GM12878 (cell line): ENCODE measurements around the gene TIPARP. TPM values are rescaled to one million over a fixed set of nuclear protein-coding genes. Genes with fewer than 3 reads are reported as not detected.

Experiments used
- ATAC-seq: fragments of 200-7000 bp; cut with Tn5 transposase; 3 replicates; pipeline ENCODE4 v1.9.1; 2020; ENCODE audit warnings: mild to moderate bottlenecking, moderate library complexity
- BruUV-seq: library from RNA; stranded (reverse); fragments of 400-500 nt; replicated peaks from 2 replicates; lab custom pipeline; 2021; lab: Mats Ljungman, UMichigan
- CTCF ChIA-PET: fragments of 300-600 bp; sonication (Branson Sonifier 250); formaldehyde crosslinking; extraction: SDS; loops from one replicate; lab custom pipeline; 2021; ENCODE audit warnings: inconsistent platforms; lab: Yijun Ruan, JAX
- POLR2A ChIA-PET: fragments of 350-600 bp; formaldehyde crosslinking; extraction: SDS; loops from one replicate; lab custom pipeline; 2021; ENCODE audit warnings: inconsistent platforms; lab: Charles Lee
- RAD21 ChIA-PET: fragments of 300-600 bp; sonication (Branson Sonifier 250); formaldehyde crosslinking; loops from one replicate; lab custom pipeline; 2023; ENCODE audit warnings: antibody characterized with exemption; ENCODE audit not compliant: unreplicated experiment; lab: Charles Lee
- SMC1A ChIA-PET: fragments of 300-600 bp; sonication (Branson Sonifier 250); formaldehyde crosslinking; loops from one replicate; lab custom pipeline; 2023; ENCODE audit not compliant: unreplicated experiment, uncharacterized antibody; lab: Charles Lee
- DNase-seq: peaks from one replicate; pipeline ENCODE4 v3.0.0-alpha.2; 2011; ENCODE audit warnings: low read depth, low spot score
- FAIRE-seq: peaks from 3 replicates; lab custom pipeline; 2011; peaks lifted over from hg19 to GRCh38; lab: Jason Lieb, UNC
- H2AFZ ChIP-seq: 2 replicates; pipeline ENCODE4 v1.6.0; 2011; ENCODE audit warnings: low read depth, low read length, control low read depth; ENCODE audit not compliant: control insufficient read depth
- H3K27ac ChIP-seq: 2 replicates; pipeline ENCODE4 v1.5.1; 2011; ENCODE audit warnings: control low read depth; ENCODE audit not compliant: control insufficient read depth, insufficient read depth
- H3K27me3 ChIP-seq, 2 experiments: replicated peaks in 1 of 2; 2 replicates each; pipeline versions ENCODE4 v1.6.0 to v1.6.1; 2011; ENCODE audit warnings: low read length in 1 of 2; ENCODE audit not compliant: control insufficient read depth in 2 of 2, insufficient read depth in 2 of 2
- H3K36me3 ChIP-seq, 2 experiments: 2 replicates each; pipeline ENCODE4 v1.5.1; 2011; ENCODE audit warnings: low read length in 1 of 2; ENCODE audit not compliant: control insufficient read depth in 2 of 2, insufficient read depth in 2 of 2
- H3K4me1 ChIP-seq: 2 replicates; pipeline ENCODE4 v1.6.1; 2011; ENCODE audit warnings: mild to moderate bottlenecking, low read length, moderate library complexity, mixed read lengths; ENCODE audit not compliant: control insufficient read depth, insufficient read depth
- H3K4me2 ChIP-seq: 2 replicates; pipeline ENCODE4 v1.6.0; 2011; ENCODE audit warnings: control low read depth; ENCODE audit not compliant: control insufficient read depth, insufficient read depth
- H3K4me3 ChIP-seq: fragments of 200-600 bp; sonication (generic); 2 replicates; pipeline ENCODE4 v1.5.1; 2016
- H3K79me2 ChIP-seq: 2 replicates; pipeline ENCODE4 v1.6.0; 2011; ENCODE audit warnings: low read length; ENCODE audit not compliant: control insufficient read depth, insufficient read depth
- H3K9ac ChIP-seq: 2 replicates; pipeline ENCODE4 v1.8.0; 2011; ENCODE audit warnings: low read length, control low read depth, mixed read lengths; ENCODE audit not compliant: control insufficient read depth, insufficient read depth
- H3K9me3 ChIP-seq: replicated peaks from 3 replicates; pipeline ENCODE4 v1.5.1; 2011; ENCODE audit warnings: mild to moderate bottlenecking, low read length; ENCODE audit not compliant: control insufficient read depth, insufficient read depth
- H4K20me1 ChIP-seq: 2 replicates; pipeline ENCODE4 v1.6.0; 2011; ENCODE audit not compliant: control insufficient read depth, insufficient read depth
- CEBPZ ChIP-seq: fragments of 150-350 bp; IDR thresholded peaks from 2 replicates; pipeline ENCODE4 v1.6.1; 2016; ENCODE audit warnings: low read depth, low read length
- POLR2A ChIP-seq: IDR thresholded peaks from 2 replicates; pipeline ENCODE4 v1.6.1; 2011; ENCODE audit warnings: low read depth, mild to moderate bottlenecking, low read length
- SUPT20H ChIP-seq: IDR thresholded peaks from 2 replicates; pipeline ENCODE4 v1.6.1; 2011; ENCODE audit warnings: low read depth, mild to moderate bottlenecking, low read length, moderate library complexity, borderline replicate concordance; ENCODE audit not compliant: control insufficient read depth
- SUZ12 ChIP-seq: fragments of 200-600 bp; sonication (generic); IDR thresholded peaks from one replicate; pipeline ENCODE4 v1.6.1; 2018; ENCODE audit warnings: antibody characterized with exemption, mild to moderate bottlenecking; ENCODE audit not compliant: unreplicated experiment
- ZSCAN29 ChIP-seq: fragments of 450-650 bp; IDR thresholded peaks from 2 replicates; pipeline ENCODE4 v1.6.1; 2017; ENCODE audit warnings: mild to moderate bottlenecking, moderate library complexity
- WGBS: methylation state at CpG from one replicate; pipeline ENCODE4 v1.1.6; 2016; ENCODE audit warnings: low lambda C conversion rate; ENCODE audit not compliant: insufficient replicate concordance, insufficient coverage; ENCODE audit errors: missing lambda C conversion rate; 5-methylcytosine and 5-hydroxymethylcytosine counted together
- in situ Hi-C: fragments of 300-500 bp; cut with MboI; formaldehyde crosslinking; loops from 9 replicates; pipeline ENCODE4 v1.14.3; 2018; ENCODE audit warnings: mixed read lengths
- intact Hi-C: fragments of 100-400 bp; cut with micrococcal nuclease; formaldehyde crosslinking; loops from one replicate; pipeline ENCODE4 v1.14.2; 2022; ENCODE audit not compliant: unreplicated experiment
- polyA plus RNA-seq, 11 experiments: library from polyadenylated mRNA; depleted of rRNA in 4 of 11; unstranded in 6 of 11; stranded (reverse) in 5 of 11; fragments of >200 nt; fragmentation: Nextera tagmentation in 4 of 11; fragmentation: Illumina TruSeq in 1 of 11; extraction: Ambion mirVana in 4 of 11; extraction: Trizol in 1 of 11; gene quantifications; 1 replicate in 1 of 11; 2 replicates in 10 of 11; pipeline versions ENCODE4 v1.2.1 to v1.2.3, GENCODE V29; 2011 to 2016; ENCODE audit warnings: inconsistent platforms in 2 of 11, missing spikeins in 2 of 11, low read depth in 1 of 11
- total RNA-seq, 4 experiments: library from RNA; depleted of rRNA in 3 of 4; stranded (reverse); fragments of >200 nt in 3 of 4; fragmentation: Illumina TruSeq in 1 of 4; extraction: Trizol in 1 of 4; gene quantifications; 2 replicates each; pipeline versions ENCODE4 v1.2.1 to v1.2.3, GENCODE V29; 2013 to 2021

TIPARP gene
- total and polyA plus RNA-seq, 10 of the 15 experiments (the other 5 are each of a cell fraction or from before 2014, with no cell fraction given) = 3.2 to 21.5 (median 12.0) TPM

GRCh38 chr3:156718622-156719306, 44.4 kb downstream of the TIPARP start (continued):
- no peak for TF ChIP-seq ZSCAN29

- ChIA-PET POLR2A (no interaction called here), SMC1A (no interaction called here), CTCF (no interaction called here), RAD21 (no interaction called here)
- no peak overlapping the region for H2AFZ ChIP-seq
- in situ Hi-C loops (no loop called here), intact Hi-C loops (no loop called here)
- BruUV-seq = no TSS peak
- H3K4me2 ChIP-seq = no peak overlapping the region
- no peaks in the 10 kb centered on the region for H3K79me2 ChIP-seq
- H3K27me3 ChIP-seq = no peaks in the 10 kb centered on the region
- H3K9ac ChIP-seq = no peak overlapping the region
- H3K4me1 ChIP-seq = no peaks in the 10 kb centered on the region
- TF ChIP-seq SUPT20H = no peak
- TF ChIP-seq POLR2A = no peak
- no peak for TF ChIP-seq SUZ12
- TF ChIP-seq CEBPZ = no peak
- H3K27ac ChIP-seq = no peak overlapping the region
- no peaks in the 10 kb centered on the region for H3K36me3 ChIP-seq
- no peak overlapping the region for H3K4me3 ChIP-seq
- 92% methylated on average over 2 of the region's 2 CpGs for WGBS
- ATAC-seq (no peak), DNase-seq (no peak), FAIRE-seq (no peak)
- no peaks in the 10 kb centered on the region for H3K9me3 ChIP-seq
- no peaks in the 10 kb centered on the region for H4K20me1 ChIP-seq
Measured at GRCh38 chr3:156720826-156721225, 46.4 kb downstream of the TIPARP start.
